Activated CD4-positive, alpha-beta T cell treated with anti-CD3 and anti-CD28 coated beads, Interleukin-2, amount 50 U/mL, for 24 hours (primary cell): ENCODE data around the gene ZNF492.
"Not testable (repeated sequence)": the region's sequence is repeated elsewhere in the genome, so short reads cannot be mapped to it uniquely, and the experiment has no call there.

Experiments used
- DNase-seq, 2 donors: peaks; one replicate each; pipeline ENCODE4 v3.0.0-alpha.2; 2020; ENCODE audit warnings: low read depth in 1 of 2, low spot score in 1 of 2

Gene ZNF492

GRCh38 chr19:22617181-22617580 is 16.9 kb upstream of the ZNF492 start:
- DNase-seq, result not testable (repeated sequence)

GRCh38 chr19:22617614-22618320 is 16.4 kb upstream of the ZNF492 start:
- DNase-seq, result no peak

GRCh38 chr19:22619371-22619770 is 14.8 kb upstream of the ZNF492 start:
- DNase-seq, result no peak

- no peak for DNase-seq
These were observed 14.2 kb upstream of the ZNF492 start for GRCh38 chr19:22619932-22620331.

GRCh38 chr19:22620401-22620800 is 13.7 kb upstream of the ZNF492 start:
- no peak for DNase-seq

- DNase-seq, result no peak
These were observed 13.2 kb upstream of the ZNF492 start for GRCh38 chr19:22620912-22621311.

- DNase-seq, result no peak
These were observed 12.1 kb upstream of the ZNF492 start for GRCh38 chr19:22622020-22622419.

- DNase-seq, result no peak
These were observed 11.0 kb upstream of the ZNF492 start for GRCh38 chr19:22622901-22623840.

GRCh38 chr19:22623841-22624221 is 10.3 kb upstream of the ZNF492 start:
- DNase-seq, result no peak

- DNase-seq, result no peak
These were observed 8.7 kb upstream of the ZNF492 start for GRCh38 chr19:22625266-22626035.

- no peak for DNase-seq
These were observed 6.6 kb upstream of the ZNF492 start for GRCh38 chr19:22627526-22627925.

GRCh38 chr19:22628401-22628800 is 5.7 kb upstream of the ZNF492 start:
- DNase-seq, result no peak

GRCh38 chr19:22634450-22634827 is 315 bp downstream of the ZNF492 start:
- DNase-seq, result no peak

GRCh38 chr19:22685493-22685892 is 51.4 kb downstream of the ZNF492 start:
- not testable (repeated sequence) for DNase-seq

GRCh38 chr19:22702661-22703060 is 68.5 kb downstream of the ZNF492 start:
- not testable (repeated sequence) for DNase-seq

GRCh38 chr19:22703096-22703495 is 69.0 kb downstream of the ZNF492 start:
- DNase-seq, result not testable (repeated sequence)

GRCh38 chr19:22708983-22709382 is 74.9 kb downstream of the ZNF492 start:
- DNase-seq, result no peak
